ENCODE measurements around the gene LAMA3.

GRCh38 chr18:23868136-23868785 lies 179.0 kb downstream of the LAMA3 start:
- no peak for TF ChIP-seq CTCF (conservative IDR thresholded peaks at IDR 0.05 in 1 of 2, IDR thresholded peaks at IDR 0.05 in 1 of 2; ENCODE audit: low read depth in 1 of 2, low read length in 2 of 2)
- TF ChIP-seq EZH2 (IDR thresholded peaks at IDR 0.05; ENCODE audit: low read length, missing control alignments): no peak
